Rectal smooth muscle tissue (tissue), 1 donor: ENCODE measurements around the gene ECE1.
"Not testable (repeated sequence)": the region's sequence is repeated elsewhere in the genome, so short reads cannot be mapped to it uniquely, and the experiment has no call there.

Experiments used
- H3K27ac ChIP-seq: one replicate; pipeline ENCODE4 v1.7.0; 2013; ENCODE audit warnings: low read depth, low read length, inconsistent platforms
- H3K27me3 ChIP-seq: one replicate; pipeline ENCODE4 v1.7.0; 2013; ENCODE audit warnings: low read length; ENCODE audit not compliant: control insufficient read depth, insufficient read depth
- H3K36me3 ChIP-seq: one replicate; pipeline ENCODE4 v1.7.0; 2013; ENCODE audit warnings: low read length; ENCODE audit not compliant: control insufficient read depth, insufficient read depth
- H3K4me1 ChIP-seq: one replicate; pipeline ENCODE4 v1.7.0; 2013; ENCODE audit warnings: low read length; ENCODE audit not compliant: control insufficient read depth, insufficient read depth
- H3K4me3 ChIP-seq: one replicate; pipeline ENCODE4 v1.7.0; 2013; ENCODE audit warnings: low read length
- H3K9ac ChIP-seq: one replicate; pipeline ENCODE4 v1.7.0; 2013; ENCODE audit warnings: low read length

Gene ECE1

GRCh38 chr1:21291184-21291583, 921 bp upstream of the ECE1 start:
- Histone ChIP-seq H3K27me3 (no peaks in the 10 kb centered on the region), H3K36me3 (no peaks in the 10 kb centered on the region), H3K9ac (no peak overlapping the region), H3K4me3 (peak overlapping the region; percentile 52), H3K27ac (no peak overlapping the region), H3K4me1 (peaks cover 5% of the 10 kb centered on the region)

GRCh38 chr1:21290546-21290944, 282 bp upstream of the ECE1 start:
- Histone ChIP-seq H3K4me3 (peak overlapping the region; percentile 52), H3K27ac (no peak overlapping the region), H3K27me3 (no peaks in the 10 kb centered on the region), H3K9ac (no peak overlapping the region), H3K4me1 (peaks cover 5% of the 10 kb centered on the region), H3K36me3 (no peaks in the 10 kb centered on the region)

GRCh38 chr1:21289127-21289526, 1.1 kb downstream of the ECE1 start:
- H3K27ac ChIP-seq: no peak overlapping the region
- no peaks in the 10 kb centered on the region for H3K27me3 ChIP-seq
- peaks cover 5% of the 10 kb centered on the region for H3K4me1 ChIP-seq
- peaks cover under 1% of the 10 kb centered on the region for H3K36me3 ChIP-seq
- peak overlapping the region; percentile 80 for H3K4me3 ChIP-seq
- H3K9ac ChIP-seq: no peak overlapping the region

GRCh38 chr1:21287905-21288514, 2.3 kb downstream of the ECE1 start:
- no peak overlapping the region for H3K27ac ChIP-seq
- H3K4me1 ChIP-seq: peaks cover 5% of the 10 kb centered on the region
- H3K27me3 ChIP-seq: no peaks in the 10 kb centered on the region
- H3K36me3 ChIP-seq: peaks cover 5% of the 10 kb centered on the region
- no peak overlapping the region for H3K9ac ChIP-seq
- H3K4me3 ChIP-seq: no peak overlapping the region

GRCh38 chr1:21285386-21285785, 4.9 kb downstream of the ECE1 start:
- H3K27ac ChIP-seq, H3K36me3 ChIP-seq, H3K9ac ChIP-seq, H3K4me1 ChIP-seq, H3K27me3 ChIP-seq, H3K4me3 ChIP-seq: not testable (repeated sequence)

- Histone ChIP-seq H3K36me3 (peaks cover 5% of the 10 kb centered on the region), H3K4me1 (peaks cover 5% of the 10 kb centered on the region), H3K4me3 (no peak overlapping the region), H3K9ac (no peak overlapping the region), H3K27me3 (no peaks in the 10 kb centered on the region), H3K27ac (no peak overlapping the region)
Measured at GRCh38 chr1:21285055-21285372, 5.2 kb downstream of the ECE1 start.

- Histone ChIP-seq H3K36me3 (peaks cover 5% of the 10 kb centered on the region), H3K4me3 (no peak overlapping the region), H3K4me1 (peaks cover 3% of the 10 kb centered on the region), H3K27me3 (no peaks in the 10 kb centered on the region), H3K27ac (no peak overlapping the region), H3K9ac (no peak overlapping the region)
Measured at GRCh38 chr1:21284206-21285054, 5.8 kb downstream of the ECE1 start.

- H3K36me3 ChIP-seq: peaks cover 5% of the 10 kb centered on the region
- H3K27ac ChIP-seq: no peak overlapping the region
- H3K4me3 ChIP-seq: no peak overlapping the region
- H3K27me3 ChIP-seq: no peaks in the 10 kb centered on the region
- H3K9ac ChIP-seq: no peak overlapping the region
- no peaks in the 10 kb centered on the region for H3K4me1 ChIP-seq
Measured at GRCh38 chr1:21283524-21283923, 6.7 kb downstream of the ECE1 start.

GRCh38 chr1:21282020-21282419, 8.2 kb downstream of the ECE1 start:
- not testable (repeated sequence) for H3K4me1 ChIP-seq, H3K27me3 ChIP-seq, H3K27ac ChIP-seq, H3K36me3 ChIP-seq, H3K4me3 ChIP-seq, H3K9ac ChIP-seq

GRCh38 chr1:21280482-21280881, 9.8 kb downstream of the ECE1 start:
- Histone ChIP-seq H3K4me1 (peaks cover 4% of the 10 kb centered on the region), H3K9ac (no peak overlapping the region)

GRCh38 chr1:21280011-21280471, 10.2 kb downstream of the ECE1 start:
- peak overlapping the region; percentile 36 for H3K27ac ChIP-seq
- peaks cover 4% of the 10 kb centered on the region for H3K4me1 ChIP-seq
- H3K9ac ChIP-seq: no peak overlapping the region
- no peaks in the 10 kb centered on the region for H3K27me3 ChIP-seq
- peaks cover 5% of the 10 kb centered on the region for H3K36me3 ChIP-seq
- no peak overlapping the region for H3K4me3 ChIP-seq

More at GRCh38 chr1:21280482-21280881, 9.8 kb downstream of the ECE1 start:
- Histone ChIP-seq H3K4me3 (no peak overlapping the region), H3K36me3 (peaks cover 5% of the 10 kb centered on the region), H3K27ac (peak overlapping the region; percentile 36), H3K27me3 (no peaks in the 10 kb centered on the region)

- peaks cover 5% of the 10 kb centered on the region for H3K36me3 ChIP-seq
- H3K9ac ChIP-seq: no peak overlapping the region
- H3K27me3 ChIP-seq: no peaks in the 10 kb centered on the region
- peak overlapping the region; percentile 36 for H3K27ac ChIP-seq
- no peak overlapping the region for H3K4me3 ChIP-seq
- peaks cover 4% of the 10 kb centered on the region for H3K4me1 ChIP-seq
Measured at GRCh38 chr1:21278860-21279845, 11.1 kb downstream of the ECE1 start.
